Measurements from ENCODE around the gene JAG2.

JAG2 gene

GRCh38 chr14:105126126-105126980 lies 42.2 kb downstream of the JAG2 start:
- H3K4me3 ChIP-seq (replicated peaks; ENCODE audit: low read depth, low read length): no peak overlapping the region
- TF ChIP-seq CTCF (IDR thresholded peaks at IDR 0.05; ENCODE audit: low read depth, low read length, missing control alignments): no peak
- DNase-seq (ENCODE audit: extremely low read depth, low read depth): no peak

- no peak for TF ChIP-seq CTCF (IDR thresholded peaks at IDR 0.05; ENCODE audit: low read depth, low read length, missing control alignments)
- DNase-seq (ENCODE audit: extremely low read depth, low read depth): no peak
- no peak overlapping the region for H3K4me3 ChIP-seq (replicated peaks; ENCODE audit: low read depth, low read length)
Observed at GRCh38 chr14:105124823-105125222, 43.8 kb downstream of the JAG2 start.

GRCh38 chr14:105123981-105124765 lies 44.4 kb downstream of the JAG2 start:
- TF ChIP-seq CTCF (IDR thresholded peaks at IDR 0.05; ENCODE audit: low read depth, low read length, missing control alignments): no peak
- H3K4me3 ChIP-seq (replicated peaks; ENCODE audit: low read depth, low read length): no peak overlapping the region
- no peak for DNase-seq (ENCODE audit: extremely low read depth, low read depth)

GRCh38 chr14:105123064-105123665 lies 45.4 kb downstream of the JAG2 start:
- H3K4me3 ChIP-seq (replicated peaks; ENCODE audit: low read depth, low read length): no peak overlapping the region
- no peak for TF ChIP-seq CTCF (IDR thresholded peaks at IDR 0.05; ENCODE audit: low read depth, low read length, missing control alignments)
- no peak for DNase-seq (ENCODE audit: extremely low read depth, low read depth)

GRCh38 chr14:105120056-105120455 lies 48.5 kb downstream of the JAG2 start:
- no peak for DNase-seq (ENCODE audit: extremely low read depth, low read depth)
- H3K4me3 ChIP-seq (replicated peaks; ENCODE audit: low read depth, low read length): no peak overlapping the region
- no peak for TF ChIP-seq CTCF (IDR thresholded peaks at IDR 0.05; ENCODE audit: low read depth, low read length, missing control alignments)

GRCh38 chr14:105119408-105120025 lies 49.1 kb downstream of the JAG2 start:
- no peak for DNase-seq (ENCODE audit: extremely low read depth, low read depth)
- no peak for TF ChIP-seq CTCF (IDR thresholded peaks at IDR 0.05; ENCODE audit: low read depth, low read length, missing control alignments)
- H3K4me3 ChIP-seq (replicated peaks; ENCODE audit: low read depth, low read length): no peak overlapping the region

All from HFF-Myc (cell line).